CD14-positive monocyte (primary cell): ENCODE measurements around the gene ZNF22. TPM values are rescaled to one million over a fixed set of nuclear protein-coding genes. Genes with fewer than 3 reads are reported as not detected.

ENCODE experiments used
- DNase-seq, 3 donors: peaks; one replicate each; pipeline ENCODE4 v3.0.0-alpha.2; 2011 to 2022
- H2AFZ ChIP-seq: 2 replicates; pipeline ENCODE4 v1.6.0; 2012; ENCODE audit warnings: mild to moderate bottlenecking, low read depth, low read length, inconsistent platforms; ENCODE audit not compliant: insufficient read depth, poor library complexity, severe bottlenecking
- H3K27ac ChIP-seq, 2 donors: 1 replicate in 1 of 2; 2 replicates in 1 of 2; pipeline ENCODE4 v1.5.1; 2012 to 2013; ENCODE audit warnings: low read length in 2 of 2, control low read depth in 1 of 2, inconsistent platforms in 1 of 2, low read depth in 1 of 2, mild to moderate bottlenecking in 1 of 2
- H3K27me3 ChIP-seq, 2 donors: one replicate each; pipeline versions ENCODE4 v1.6.0 to v1.6.1; 2011 to 2013; ENCODE audit warnings: low read length in 2 of 2; ENCODE audit not compliant: control insufficient read depth in 2 of 2, insufficient read depth in 2 of 2
- H3K36me3 ChIP-seq, 2 donors: replicated peaks in 1 of 2; 1 replicate in 1 of 2; 2 replicates in 1 of 2; pipeline versions ENCODE4 v1.5.1 to v1.6.1; 2012 to 2013; ENCODE audit warnings: low read length in 2 of 2, control low read depth in 1 of 2, inconsistent platforms in 1 of 2, mild to moderate bottlenecking in 1 of 2; ENCODE audit not compliant: insufficient read depth in 2 of 2, control insufficient read depth in 1 of 2
- H3K4me1 ChIP-seq, 2 donors: 1 replicate in 1 of 2; 2 replicates in 1 of 2; pipeline versions ENCODE4 v1.5.1 to v1.6.1; 2012 to 2013; ENCODE audit warnings: low read length in 2 of 2, control low read depth in 1 of 2, inconsistent platforms in 1 of 2, mild to moderate bottlenecking in 1 of 2, moderate library complexity in 1 of 2; ENCODE audit not compliant: insufficient read depth in 2 of 2, control insufficient read depth in 1 of 2
- H3K4me2 ChIP-seq: replicated peaks from 2 replicates; pipeline ENCODE3; 2012; ENCODE audit warnings: low read length, moderate library complexity, mild to moderate bottlenecking; ENCODE audit not compliant: poor library complexity, severe bottlenecking; ENCODE audit errors: extremely low read depth
- H3K4me3 ChIP-seq, 3 experiments: fragments of 200-600 bp in 1 of 3; sonication (generic) in 1 of 3; replicated peaks in 1 of 3; 1 replicate in 2 of 3; 2 replicates in 1 of 3; pipeline ENCODE4 v1.5.1; 2011 to 2013; ENCODE audit warnings: low read length in 3 of 3, mild to moderate bottlenecking in 3 of 3, control low read depth in 2 of 3, low read depth in 2 of 3, inconsistent platforms in 1 of 3, moderate library complexity in 1 of 3
- H3K79me2 ChIP-seq: 2 replicates; pipeline ENCODE4 v1.6.0; 2012; ENCODE audit warnings: mild to moderate bottlenecking, control low read depth, inconsistent platforms, low read length, moderate library complexity; ENCODE audit not compliant: insufficient read depth
- H3K9ac ChIP-seq: 2 replicates; pipeline ENCODE4 v1.6.0; 2017; ENCODE audit warnings: low read length, mild to moderate bottlenecking; ENCODE audit not compliant: insufficient read depth, poor library complexity, severe bottlenecking
- H3K9me3 ChIP-seq, 2 donors: replicated peaks in 1 of 2; 1 replicate in 1 of 2; 2 replicates in 1 of 2; pipeline versions ENCODE4 v1.5.1 to v1.6.1; 2012 to 2013; ENCODE audit warnings: low read length in 2 of 2, control low read depth in 1 of 2; ENCODE audit not compliant: control insufficient read depth in 1 of 2, insufficient read depth in 1 of 2
- H4K20me1 ChIP-seq: 2 replicates; pipeline ENCODE4 v1.6.0; 2012; ENCODE audit warnings: mild to moderate bottlenecking, low read length, control low read depth, moderate library complexity; ENCODE audit not compliant: insufficient read depth
- H3K27ac Mint-ChIP-seq, 7 donors: one replicate each; pipeline ENCODE4 v1.8.0; 2020; ENCODE audit warnings: mild to moderate bottlenecking in 7 of 7, mixed read lengths in 7 of 7, moderate library complexity in 6 of 7, inconsistent platforms in 2 of 7
- H3K27me3 Mint-ChIP-seq, 3 donors: one replicate each; pipeline ENCODE4 v1.8.0; 2021 to 2022; ENCODE audit warnings: low read depth in 3 of 3, mild to moderate bottlenecking in 3 of 3, mixed read lengths in 3 of 3, moderate library complexity in 3 of 3, inconsistent platforms in 1 of 3
- H3K36me3 Mint-ChIP-seq, 2 donors: one replicate each; pipeline ENCODE4 v1.8.0; 2020; ENCODE audit warnings: mixed read lengths in 2 of 2, inconsistent platforms in 1 of 2, mild to moderate bottlenecking in 1 of 2
- H3K4me1 Mint-ChIP-seq: one replicate; pipeline ENCODE4 v1.8.0; 2020; ENCODE audit warnings: mild to moderate bottlenecking, mixed read lengths
- H3K4me3 Mint-ChIP-seq, 2 donors: one replicate each; pipeline ENCODE4 v1.8.0; 2020; ENCODE audit warnings: mild to moderate bottlenecking in 2 of 2, mixed read lengths in 2 of 2, moderate library complexity in 1 of 2
- H3K9me3 Mint-ChIP-seq, 7 donors: one replicate each; pipeline ENCODE4 v1.8.0; 2020 to 2022; ENCODE audit warnings: mixed read lengths in 7 of 7, mild to moderate bottlenecking in 6 of 7, moderate library complexity in 6 of 7, inconsistent platforms in 2 of 7
- CTCF ChIP-seq: fragments of 200-600 bp; IDR thresholded peaks from one replicate; pipeline ENCODE4 v1.8.0; 2022; ENCODE audit warnings: antibody characterized with exemption, mild to moderate bottlenecking
- WGBS: methylation state at CpG from one replicate; pipeline ENCODE4 v1.1.5; 2013; ENCODE audit warnings: missing lambda C conversion rate; ENCODE audit not compliant: insufficient coverage; 5-methylcytosine and 5-hydroxymethylcytosine counted together
- intact Hi-C, 2 donors: fragments of 100-400 bp; cut with micrococcal nuclease; formaldehyde crosslinking; loops; one replicate each; pipeline versions ENCODE4 v1.15.0 to v1.15.1; 2023
- polyA plus RNA-seq, 3 donors: library from polyadenylated mRNA; depleted of rRNA in 1 of 3; unstranded in 2 of 3; stranded (reverse) in 1 of 3; fragments of 300-500 nt in 2 of 3; fragments of >200 nt in 1 of 3; fragmentation: Illumina TruSeq in 2 of 3; gene quantifications; 1 replicate in 2 of 3; 2 replicates in 1 of 3; pipeline ENCODE4 v1.2.3, GENCODE V29; 2012 to 2021

Gene ZNF22
- polyA plus RNA-seq, 3 donors, result 4.1 to 14.6 (median 10.4) TPM

- no peaks in the 10 kb centered on the region for H3K36me3 ChIP-seq
- H3K27ac ChIP-seq, result no peak overlapping the region
- H3K79me2 ChIP-seq, result no peaks in the 10 kb centered on the region
- intact Hi-C loops, result no loop called here
- H3K36me3 Mint-ChIP-seq, result no peaks in the 10 kb centered on the region
- H2AFZ ChIP-seq, result no peak overlapping the region
- no peak for DNase-seq
- H3K4me1 ChIP-seq, result no peaks in the 10 kb centered on the region
- H3K9me3 Mint-ChIP-seq, result peaks cover 0 to 3% (median 2%) of the 10 kb centered on the region in 7 donors
- H3K4me2 ChIP-seq, result no peak overlapping the region
- H4K20me1 ChIP-seq, result no peaks in the 10 kb centered on the region
- no peak overlapping the region for H3K4me3 ChIP-seq
- H3K27me3 Mint-ChIP-seq, result no peaks in the 10 kb centered on the region
- no peaks in the 10 kb centered on the region for H3K27me3 ChIP-seq
- no peaks in the 10 kb centered on the region for H3K4me1 Mint-ChIP-seq
- H3K27ac Mint-ChIP-seq, result no peak overlapping the region
- H3K9ac ChIP-seq, result no peak overlapping the region
- no peak overlapping the region for H3K4me3 Mint-ChIP-seq
- TF ChIP-seq CTCF, result no peak
- no peaks in the 10 kb centered on the region for H3K9me3 ChIP-seq
Observed at GRCh38 chr10:45040921-45041542, 40.3 kb downstream of the ZNF22 start.

GRCh38 chr10:45044290-45044689 lies 43.6 kb downstream of the ZNF22 start:
- no peak overlapping the region for H2AFZ ChIP-seq
- 96% methylated on average over 4 of the region's 7 CpGs for WGBS
- H3K27me3 ChIP-seq, result no peaks in the 10 kb centered on the region
- no peaks in the 10 kb centered on the region for H3K79me2 ChIP-seq
- H3K4me2 ChIP-seq, result no peak overlapping the region
- H3K4me1 ChIP-seq, result no peaks in the 10 kb centered on the region
- H3K27ac Mint-ChIP-seq, result no peak overlapping the region
- intact Hi-C loops, result no loop called here
- peaks cover 0 to 14% (median 5%) of the 10 kb centered on the region in 7 donors for H3K9me3 Mint-ChIP-seq
- H3K9me3 ChIP-seq, result peaks cover 0 to 6% of the 10 kb centered on the region in 2 donors
- H3K27me3 Mint-ChIP-seq, result peaks cover 0 to 2% (median 0%) of the 10 kb centered on the region in 3 donors
- H3K4me1 Mint-ChIP-seq, result no peaks in the 10 kb centered on the region
- H3K36me3 ChIP-seq, result no peaks in the 10 kb centered on the region
- H4K20me1 ChIP-seq, result no peaks in the 10 kb centered on the region
- no peak overlapping the region for H3K4me3 Mint-ChIP-seq
- no peak overlapping the region for H3K9ac ChIP-seq
- no peak overlapping the region for H3K4me3 ChIP-seq
- TF ChIP-seq CTCF, result no peak
- H3K36me3 Mint-ChIP-seq, result no peaks in the 10 kb centered on the region
- no peak for DNase-seq
- no peak overlapping the region for H3K27ac ChIP-seq
